22Rv1 (cell line): Measurements from ENCODE around the gene TRPC6.

ENCODE experiments used
- H3K27ac ChIP-seq: fragments of 450-650 bp; 2 replicates; pipeline ENCODE4 v1.5.1; 2017
- CTCF ChIP-seq: fragments of 450-650 bp; IDR thresholded peaks from 2 replicates; pipeline ENCODE4 v1.5.1; 2017; ENCODE audit warnings: mild to moderate bottlenecking
- ZFX ChIP-seq: fragments of 450-650 bp; IDR thresholded peaks from 2 replicates; pipeline ENCODE4 v1.6.1; 2017; ENCODE audit warnings: antibody characterized with exemption, borderline replicate concordance

TRPC6 gene

GRCh38 chr11:101458161-101458560 lies 125.6 kb downstream of the TRPC6 start:
- no peak for TF ChIP-seq ZFX
- H3K27ac ChIP-seq, result no peak overlapping the region

- H3K27ac ChIP-seq, result no peak overlapping the region
- TF ChIP-seq ZFX, result no peak
- peak; percentile 55 for TF ChIP-seq CTCF
Measured at GRCh38 chr11:101456812-101457211, 127.0 kb downstream of the TRPC6 start.

- no peak overlapping the region for H3K27ac ChIP-seq
- TF ChIP-seq CTCF (no peak), ZFX (no peak)
Measured at GRCh38 chr11:101453682-101454081, 130.1 kb downstream of the TRPC6 start.

GRCh38 chr11:101448881-101449442 lies 134.8 kb downstream of the TRPC6 start:
- TF ChIP-seq CTCF (no peak), ZFX (no peak)
- H3K27ac ChIP-seq, result no peak overlapping the region

- no peak for TF ChIP-seq ZFX
- TF ChIP-seq CTCF, result no peak
- H3K27ac ChIP-seq, result no peak overlapping the region
Measured at GRCh38 chr11:101446726-101447125, 137.1 kb downstream of the TRPC6 start.

- H3K27ac ChIP-seq, result no peak overlapping the region
- TF ChIP-seq ZFX, result no peak
- no peak for TF ChIP-seq CTCF
Measured at GRCh38 chr11:101446238-101446637, 137.6 kb downstream of the TRPC6 start.

GRCh38 chr11:101445761-101446160 lies 138.0 kb downstream of the TRPC6 start:
- H3K27ac ChIP-seq, result no peak overlapping the region
- TF ChIP-seq CTCF, result no peak
- TF ChIP-seq ZFX, result no peak

- TF ChIP-seq CTCF, result no peak
- TF ChIP-seq ZFX, result no peak
- no peak overlapping the region for H3K27ac ChIP-seq
Measured at GRCh38 chr11:101444851-101445250, 139.0 kb downstream of the TRPC6 start.
